HepG2 (cell line): ENCODE measurements around the gene AURKA. TPM values are rescaled to one million over a fixed set of nuclear protein-coding genes. Genes with fewer than 3 reads are reported as not detected.
A peak's percentile ranks its signal among the peaks of the same experiment; 100 is the strongest.

Experiments used
- ELF3 ChIP-seq: IDR thresholded peaks from 2 replicates; pipeline ENCODE4 v1.6.1; 2016; ENCODE audit warnings: missing genetic modification reagents, missing compliant biosample characterization
- GATAD1 ChIP-seq: IDR thresholded peaks from 2 replicates; pipeline ENCODE4 v1.6.1; 2016; ENCODE audit warnings: missing genetic modification reagents, missing compliant biosample characterization
- HDAC2 ChIP-seq: sonication (generic); formaldehyde crosslinking; IDR thresholded peaks from 2 replicates; pipeline ENCODE4 v1.4.0; 2020; ENCODE audit warnings: missing genetic modification reagents
- IRF2 ChIP-seq: IDR thresholded peaks from 2 replicates; pipeline ENCODE4 v1.6.1; 2018; ENCODE audit warnings: missing genetic modification reagents, missing compliant biosample characterization
- PAXIP1 ChIP-seq: sonication (generic); formaldehyde crosslinking; conservative IDR thresholded peaks from 2 replicates; pipeline ENCODE4 v1.4.0; 2020; ENCODE audit warnings: mild to moderate bottlenecking, missing genetic modification reagents, moderate library complexity
- SIN3A ChIP-seq: IDR thresholded peaks from 2 replicates; pipeline ENCODE4 v1.6.1; 2011; ENCODE audit warnings: low read depth, mild to moderate bottlenecking, control low read depth, low read length, borderline replicate concordance
- ZFYVE20 ChIP-seq: sonication (generic); formaldehyde crosslinking; IDR thresholded peaks from 2 replicates; pipeline ENCODE4 v1.8.0; 2023; ENCODE audit warnings: low read depth, mild to moderate bottlenecking, moderate library complexity, missing genetic modification reagents, borderline replicate concordance
- ZNF225 ChIP-seq: sonication (generic); formaldehyde crosslinking; IDR thresholded peaks from 2 replicates; pipeline ENCODE4 v1.4.0; 2020; ENCODE audit warnings: mild to moderate bottlenecking, missing genetic modification reagents
- ZNF335 ChIP-seq: sonication (generic); formaldehyde crosslinking; IDR thresholded peaks from 2 replicates; pipeline ENCODE4 v1.4.0; 2020; ENCODE audit warnings: missing genetic modification reagents
- ZSCAN5A ChIP-seq: sonication (generic); formaldehyde crosslinking; IDR thresholded peaks from 2 replicates; pipeline ENCODE4 v1.8.0; 2022; ENCODE audit warnings: mild to moderate bottlenecking, missing genetic modification reagents, borderline replicate concordance
- polyA plus RNA-seq, 8 experiments: library from polyadenylated mRNA; depleted of rRNA in 3 of 8; stranded (reverse) in 7 of 8; unstranded in 1 of 8; fragments of >200 nt; fragmentation: Illumina TruSeq in 4 of 8; extraction: Trizol in 4 of 8; gene quantifications; 2 replicates each; pipeline versions ENCODE4 v1.2.1 to v1.2.3, GENCODE V29; 2011 to 2016; ENCODE audit warnings: low read depth in 4 of 8, missing spikeins in 1 of 8, mixed read lengths in 1 of 8; ENCODE audit not compliant: insufficient read depth in 1 of 8
- total RNA-seq, 5 experiments: library from RNA; depleted of rRNA; stranded (reverse); fragments of >200 nt; fragmentation: Illumina TruSeq; extraction: Trizol; gene quantifications; 2 replicates each; pipeline ENCODE4 v1.2.3, GENCODE V29; 2016; ENCODE audit warnings: low read depth in 1 of 5

Gene AURKA
- total and polyA plus RNA-seq, 2 of the 13 experiments (the other 11 are each of a cell fraction or from before 2014, with no cell fraction given), result 96.4 to 224 TPM

GRCh38 chr20:56422076-56422823 is 30.2 kb upstream of the AURKA start (continued):
- 0 out of 2 replicates have a peak, but pooled peaks have one; percentile 37 for TF ChIP-seq PAXIP1 (CRISPR knock-in tag)
- no peak for TF ChIP-seq ZSCAN5A (CRISPR knock-in tag)
- no peak for TF ChIP-seq ZFYVE20 (CRISPR knock-in tag)
- no peak for TF ChIP-seq ZNF225 (CRISPR knock-in tag)
- peak; percentile 74; the same call in 1 of the 2 replicates for TF ChIP-seq ELF3
- 0 out of 2 replicates have a peak, but pooled peaks have one; percentile 22 for TF ChIP-seq IRF2
- TF ChIP-seq ZNF335 (CRISPR knock-in tag), result 0 out of 2 replicates have a peak, but pooled peaks have one; percentile 39
- TF ChIP-seq SIN3A, result 0 out of 2 replicates have a peak, but pooled peaks have one; percentile 27
- 0 out of 2 replicates have a peak, but pooled peaks have one; percentile 22 for TF ChIP-seq HDAC2
- TF ChIP-seq GATAD1 (CRISPR knock-in tag), result no peak
